Kidney glomerular epithelial cell (primary cell): Measurements from ENCODE around the gene KLK3.

Experiments used
- DNase-seq: peaks from one replicate; lab custom pipeline; 2025; lab: John Stamatoyannopoulos, UW

The KLK3 gene

GRCh38 chr19:50898018-50898417 is 43.3 kb downstream of the KLK3 start:
- no peak for DNase-seq

- no peak for DNase-seq
These were observed 44.9 kb downstream of the KLK3 start for GRCh38 chr19:50899569-50899968.

DNA sequence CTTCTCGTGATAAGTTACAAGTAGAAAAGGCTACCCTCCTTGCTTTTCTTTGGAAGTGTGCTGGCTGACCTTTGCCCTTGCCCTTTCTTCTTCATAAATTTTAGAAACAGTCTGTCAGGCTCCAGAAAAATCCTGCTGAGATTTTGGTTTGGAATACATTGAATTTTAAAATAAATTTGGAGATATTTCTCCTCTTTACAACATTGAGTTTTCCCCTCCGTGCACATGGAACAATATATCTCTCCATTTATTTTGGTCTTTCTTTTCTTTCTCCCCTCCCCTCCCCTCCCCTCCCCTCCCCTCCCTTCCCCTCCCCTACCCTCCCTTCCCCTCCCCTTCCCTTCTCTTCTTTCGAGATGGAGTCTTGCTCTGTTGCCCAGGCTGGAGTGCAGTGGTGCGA is 47.9 kb downstream of the KLK3 start:
- no peak for DNase-seq

DNA sequence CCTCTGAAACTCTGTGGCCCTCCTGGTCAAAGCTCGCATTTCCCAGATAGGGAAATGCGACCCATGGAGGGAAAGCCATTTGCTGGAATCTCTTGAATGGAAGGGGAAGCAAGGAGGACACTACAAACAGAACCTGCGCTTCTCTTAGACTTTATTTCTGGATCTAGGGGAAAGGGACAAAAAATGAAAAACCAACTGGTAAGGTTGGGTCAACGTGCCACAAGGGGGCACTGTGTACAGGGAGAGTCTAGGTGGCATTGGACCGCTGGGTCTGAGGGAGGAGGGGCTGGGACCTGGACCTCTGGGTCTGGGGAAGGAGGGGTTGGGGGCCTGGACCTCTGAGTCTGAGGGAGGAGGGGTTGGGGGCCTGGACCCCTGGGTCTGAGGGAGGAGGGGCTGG is 51.5 kb downstream of the KLK3 start:
- DNase-seq: no peak

DNA sequence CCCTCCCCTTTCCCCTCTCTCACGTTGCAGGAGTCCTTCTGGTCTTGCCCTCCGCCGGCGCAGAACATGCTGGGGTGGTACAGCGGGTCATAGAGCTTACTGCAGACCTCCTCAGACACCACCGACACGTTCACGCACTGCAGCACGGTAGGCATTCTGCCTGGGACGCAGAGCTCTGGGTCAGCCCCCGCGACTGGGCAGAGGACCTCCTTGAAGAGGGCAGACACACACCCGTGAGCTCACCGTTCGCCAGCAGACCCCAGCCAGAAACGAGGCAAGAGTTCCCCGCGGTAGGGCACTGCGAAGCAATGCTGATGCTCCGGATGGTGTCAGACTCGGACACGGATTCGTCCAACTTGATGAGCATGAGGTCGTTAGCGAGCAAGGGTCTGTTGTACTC is 53.6 kb downstream of the KLK3 start:
- DNase-seq: no peak

GRCh38 chr19:50909240-50910070 is 54.7 kb downstream of the KLK3 start:
- DNase-seq: no peak
